PFSK-1 (cell line): ENCODE measurements around the gene PPM1L.

Experiments used
- FOXP2 ChIP-seq: optimal IDR thresholded peaks from 2 replicates; pipeline ENCODE3; 2011; ENCODE audit warnings: borderline replicate concordance, control low read depth, inconsistent platforms; ENCODE audit not compliant: insufficient read depth; ENCODE audit errors: extremely low read length, extremely low read depth
- POLR2AphosphoS5 ChIP-seq: IDR thresholded peaks from 2 replicates; pipeline ENCODE4 v1.6.1; 2012; ENCODE audit warnings: low read depth, mild to moderate bottlenecking, control low read depth, low read length, moderate library complexity
- SIN3A ChIP-seq: IDR thresholded peaks from 2 replicates; pipeline ENCODE4 v1.6.1; 2012; ENCODE audit warnings: mild to moderate bottlenecking, low read length, moderate library complexity, borderline replicate concordance; ENCODE audit not compliant: insufficient read depth
- TAF1 ChIP-seq: IDR thresholded peaks from 2 replicates; pipeline ENCODE4 v1.6.1; 2012; ENCODE audit warnings: low read length, control low read depth, borderline replicate concordance; ENCODE audit not compliant: insufficient read depth
- TF ChIP-seq, protein P1 (sequence below), 2 experiments: IDR thresholded peaks; 2 replicates each; pipeline versions ENCODE4 v1.6.1 to v1.8.0; 2011 to 2012; ENCODE audit warnings: low read depth in 2 of 2, low read length in 2 of 2, control low read depth in 1 of 2, inconsistent platforms in 1 of 2, mild to moderate bottlenecking in 1 of 2, moderate library complexity in 1 of 2; ENCODE audit not compliant: insufficient read depth in 1 of 2

PPM1L gene

GRCh38 chr3:160963949-160964348 is 207.9 kb downstream of the PPM1L start:
- TF ChIP-seq, protein P1, sequence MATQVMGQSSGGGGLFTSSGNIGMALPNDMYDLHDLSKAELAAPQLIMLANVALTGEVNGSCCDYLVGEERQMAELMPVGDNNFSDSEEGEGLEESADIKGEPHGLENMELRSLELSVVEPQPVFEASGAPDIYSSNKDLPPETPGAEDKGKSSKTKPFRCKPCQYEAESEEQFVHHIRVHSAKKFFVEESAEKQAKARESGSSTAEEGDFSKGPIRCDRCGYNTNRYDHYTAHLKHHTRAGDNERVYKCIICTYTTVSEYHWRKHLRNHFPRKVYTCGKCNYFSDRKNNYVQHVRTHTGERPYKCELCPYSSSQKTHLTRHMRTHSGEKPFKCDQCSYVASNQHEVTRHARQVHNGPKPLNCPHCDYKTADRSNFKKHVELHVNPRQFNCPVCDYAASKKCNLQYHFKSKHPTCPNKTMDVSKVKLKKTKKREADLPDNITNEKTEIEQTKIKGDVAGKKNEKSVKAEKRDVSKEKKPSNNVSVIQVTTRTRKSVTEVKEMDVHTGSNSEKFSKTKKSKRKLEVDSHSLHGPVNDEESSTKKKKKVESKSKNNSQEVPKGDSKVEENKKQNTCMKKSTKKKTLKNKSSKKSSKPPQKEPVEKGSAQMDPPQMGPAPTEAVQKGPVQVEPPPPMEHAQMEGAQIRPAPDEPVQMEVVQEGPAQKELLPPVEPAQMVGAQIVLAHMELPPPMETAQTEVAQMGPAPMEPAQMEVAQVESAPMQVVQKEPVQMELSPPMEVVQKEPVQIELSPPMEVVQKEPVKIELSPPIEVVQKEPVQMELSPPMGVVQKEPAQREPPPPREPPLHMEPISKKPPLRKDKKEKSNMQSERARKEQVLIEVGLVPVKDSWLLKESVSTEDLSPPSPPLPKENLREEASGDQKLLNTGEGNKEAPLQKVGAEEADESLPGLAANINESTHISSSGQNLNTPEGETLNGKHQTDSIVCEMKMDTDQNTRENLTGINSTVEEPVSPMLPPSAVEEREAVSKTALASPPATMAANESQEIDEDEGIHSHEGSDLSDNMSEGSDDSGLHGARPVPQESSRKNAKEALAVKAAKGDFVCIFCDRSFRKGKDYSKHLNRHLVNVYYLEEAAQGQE (IDR thresholded peaks at IDR 0.05; ENCODE audit: insufficient read depth in 1 of 2, low read depth in 2 of 2, low read length in 2 of 2), result no peak
- no peak for TF ChIP-seq POLR2AphosphoS5

DNA sequence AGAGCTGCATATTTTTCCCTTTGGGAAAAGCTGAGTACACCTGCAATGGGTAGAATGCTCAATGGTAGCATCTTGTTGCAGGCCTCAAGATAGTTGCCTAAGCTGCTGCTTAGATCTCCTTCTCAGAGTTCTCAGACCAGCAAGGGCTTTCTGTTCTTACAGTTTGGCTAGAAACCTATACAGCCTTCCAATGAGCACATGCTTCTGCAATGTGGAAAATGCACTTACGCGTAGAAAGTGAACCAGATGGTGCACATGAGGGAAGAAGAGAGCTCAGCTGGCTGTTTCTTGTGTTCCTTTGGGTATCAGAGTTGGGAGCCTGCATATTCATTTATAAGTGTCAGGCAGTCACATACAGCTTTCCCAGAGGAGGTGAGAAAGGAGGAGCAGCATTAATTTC is 212.7 kb downstream of the PPM1L start:
- TF ChIP-seq FOXP2, result no peak
- TF ChIP-seq, protein P1 (IDR thresholded peaks at IDR 0.05; ENCODE audit: insufficient read depth in 1 of 2, low read depth in 2 of 2, low read length in 2 of 2), result no peak
- TF ChIP-seq TAF1, result no peak
- TF ChIP-seq SIN3A, result no peak
- TF ChIP-seq POLR2AphosphoS5, result no peak

GRCh38 chr3:160973067-160973809 is 217.2 kb downstream of the PPM1L start:
- TF ChIP-seq, protein P1 (IDR thresholded peaks at IDR 0.05; ENCODE audit: insufficient read depth in 1 of 2, low read depth in 2 of 2, low read length in 2 of 2), result no peak
- TF ChIP-seq SIN3A (no peak), TAF1 (no peak), FOXP2 (no peak), POLR2AphosphoS5 (no peak)

- TF ChIP-seq SIN3A, result no peak
- no peak for TF ChIP-seq TAF1
- TF ChIP-seq, protein P1 (IDR thresholded peaks at IDR 0.05; ENCODE audit: insufficient read depth in 1 of 2, low read depth in 2 of 2, low read length in 2 of 2), result no peak
- TF ChIP-seq FOXP2, result no peak
- TF ChIP-seq POLR2AphosphoS5, result no peak
These were observed 221.7 kb downstream of the PPM1L start for GRCh38 chr3:160977773-160978172.

DNA sequence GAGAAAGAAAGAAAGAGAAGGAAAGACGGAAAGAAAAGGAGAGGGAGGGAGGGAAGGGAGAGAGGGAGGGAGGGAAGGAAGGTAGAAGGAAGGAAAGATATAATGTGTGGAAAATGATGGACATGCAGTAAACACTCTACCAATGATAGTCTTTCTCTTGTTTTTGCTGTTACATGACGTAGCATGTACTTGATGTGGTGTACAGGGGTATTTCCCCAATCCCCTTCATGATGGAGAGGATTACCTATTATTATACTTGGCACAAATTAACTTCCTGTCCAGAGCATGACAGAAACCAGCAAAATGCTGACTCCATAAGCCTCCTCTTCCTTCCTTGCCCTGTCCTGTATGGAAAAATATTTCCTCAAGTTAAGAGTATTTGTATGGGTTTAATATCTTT is 224.7 kb downstream of the PPM1L start:
- TF ChIP-seq TAF1, result no peak
